IPS-18a (cell line): ENCODE data around the gene ALPI.

Experiments
- H3K27ac ChIP-seq: one replicate; pipeline ENCODE4 v1.5.1; 2013; ENCODE audit warnings: low read length
- H3K27me3 ChIP-seq: one replicate; pipeline ENCODE4 v1.6.1; 2013; ENCODE audit warnings: mild to moderate bottlenecking, low read length; ENCODE audit not compliant: control insufficient read depth, insufficient read depth
- H3K36me3 ChIP-seq: one replicate; pipeline ENCODE4 v1.6.1; 2013; ENCODE audit warnings: low read depth, low read length; ENCODE audit not compliant: control insufficient read depth
- H3K4me1 ChIP-seq: one replicate; pipeline ENCODE4 v1.6.1; 2013; ENCODE audit warnings: low read depth, low read length; ENCODE audit not compliant: control insufficient read depth
- H3K4me3 ChIP-seq: one replicate; pipeline ENCODE4 v1.5.1; 2013; ENCODE audit warnings: low read length
- H3K9ac ChIP-seq: one replicate; pipeline ENCODE4 v1.6.1; 2013; ENCODE audit warnings: mild to moderate bottlenecking, low read length, moderate library complexity
- H3K9me3 ChIP-seq: one replicate; pipeline ENCODE4 v1.6.1; 2013; ENCODE audit warnings: low read depth, low read length; ENCODE audit not compliant: control insufficient read depth

Gene ALPI

GRCh38 chr2:232458661-232459418 lies 2.9 kb downstream of the ALPI start:
- H3K4me3 ChIP-seq: no peak overlapping the region
- no peaks in the 10 kb centered on the region for H3K36me3 ChIP-seq
- H3K9me3 ChIP-seq: no peaks in the 10 kb centered on the region
- H3K27me3 ChIP-seq: no peaks in the 10 kb centered on the region
- no peak overlapping the region for H3K9ac ChIP-seq
- H3K27ac ChIP-seq: no peak overlapping the region
- no peaks in the 10 kb centered on the region for H3K4me1 ChIP-seq

- H3K4me1 ChIP-seq: no peaks in the 10 kb centered on the region
- no peak overlapping the region for H3K9ac ChIP-seq
- H3K4me3 ChIP-seq: no peak overlapping the region
- H3K27me3 ChIP-seq: no peaks in the 10 kb centered on the region
- H3K36me3 ChIP-seq: no peaks in the 10 kb centered on the region
- no peaks in the 10 kb centered on the region for H3K9me3 ChIP-seq
- no peak overlapping the region for H3K27ac ChIP-seq
These were observed 3.6 kb downstream of the ALPI start for GRCh38 chr2:232459419-232460035.

GRCh38 chr2:232460171-232460570 lies 4.2 kb downstream of the ALPI start:
- Histone ChIP-seq H3K9ac (no peak overlapping the region), H3K4me1 (no peaks in the 10 kb centered on the region), H3K27ac (no peak overlapping the region), H3K36me3 (no peaks in the 10 kb centered on the region), H3K27me3 (no peaks in the 10 kb centered on the region), H3K4me3 (no peak overlapping the region), H3K9me3 (no peaks in the 10 kb centered on the region)

- Histone ChIP-seq H3K9me3 (no peaks in the 10 kb centered on the region), H3K9ac (no peak overlapping the region), H3K27ac (no peak overlapping the region), H3K27me3 (no peaks in the 10 kb centered on the region), H3K36me3 (no peaks in the 10 kb centered on the region), H3K4me3 (no peak overlapping the region), H3K4me1 (no peaks in the 10 kb centered on the region)
These were observed 8.0 kb downstream of the ALPI start for GRCh38 chr2:232463701-232464543.

- Histone ChIP-seq H3K36me3 (no peaks in the 10 kb centered on the region), H3K9me3 (no peaks in the 10 kb centered on the region), H3K9ac (no peak overlapping the region), H3K4me3 (no peak overlapping the region), H3K27ac (no peak overlapping the region), H3K4me1 (no peaks in the 10 kb centered on the region), H3K27me3 (no peaks in the 10 kb centered on the region)
These were observed 8.6 kb downstream of the ALPI start for GRCh38 chr2:232464544-232464885.

- no peak overlapping the region for H3K27ac ChIP-seq
- H3K36me3 ChIP-seq: no peaks in the 10 kb centered on the region
- H3K4me1 ChIP-seq: no peaks in the 10 kb centered on the region
- H3K27me3 ChIP-seq: no peaks in the 10 kb centered on the region
- no peak overlapping the region for H3K4me3 ChIP-seq
- H3K9ac ChIP-seq: no peak overlapping the region
- H3K9me3 ChIP-seq: no peaks in the 10 kb centered on the region
These were observed 9.1 kb downstream of the ALPI start for GRCh38 chr2:232465061-232465460.

- Histone ChIP-seq H3K4me3 (no peak overlapping the region), H3K4me1 (no peaks in the 10 kb centered on the region), H3K36me3 (no peaks in the 10 kb centered on the region), H3K9ac (no peak overlapping the region), H3K27ac (no peak overlapping the region), H3K9me3 (no peaks in the 10 kb centered on the region), H3K27me3 (no peaks in the 10 kb centered on the region)
These were observed 10.3 kb downstream of the ALPI start for GRCh38 chr2:232466221-232466620.

GRCh38 chr2:232473467-232473890 lies 17.5 kb downstream of the ALPI start:
- Histone ChIP-seq H3K27ac (no peak overlapping the region), H3K4me3 (no peak overlapping the region), H3K4me1 (no peaks in the 10 kb centered on the region), H3K36me3 (no peaks in the 10 kb centered on the region), H3K27me3 (peaks cover 9% of the 10 kb centered on the region), H3K9ac (no peak overlapping the region), H3K9me3 (no peaks in the 10 kb centered on the region)

- no peak overlapping the region for H3K9ac ChIP-seq
- H3K4me1 ChIP-seq: no peaks in the 10 kb centered on the region
- no peaks in the 10 kb centered on the region for H3K9me3 ChIP-seq
- no peaks in the 10 kb centered on the region for H3K36me3 ChIP-seq
- no peak overlapping the region for H3K27ac ChIP-seq
- peaks cover 9% of the 10 kb centered on the region for H3K27me3 ChIP-seq
- H3K4me3 ChIP-seq: no peak overlapping the region
These were observed 20.1 kb downstream of the ALPI start for GRCh38 chr2:232476045-232476444.

- H3K9ac ChIP-seq: no peak overlapping the region
- H3K4me1 ChIP-seq: no peaks in the 10 kb centered on the region
- no peak overlapping the region for H3K27ac ChIP-seq
- H3K36me3 ChIP-seq: no peaks in the 10 kb centered on the region
- peaks cover 9% of the 10 kb centered on the region for H3K27me3 ChIP-seq
- H3K9me3 ChIP-seq: no peaks in the 10 kb centered on the region
- H3K4me3 ChIP-seq: no peak overlapping the region
These were observed 20.8 kb downstream of the ALPI start for GRCh38 chr2:232476791-232477190.

- H3K9ac ChIP-seq: no peak overlapping the region
- H3K4me1 ChIP-seq: no peaks in the 10 kb centered on the region
- H3K9me3 ChIP-seq: no peaks in the 10 kb centered on the region
- H3K36me3 ChIP-seq: no peaks in the 10 kb centered on the region
- H3K27ac ChIP-seq: no peak overlapping the region
- no peak overlapping the region for H3K4me3 ChIP-seq
- H3K27me3 ChIP-seq: peaks cover 9% of the 10 kb centered on the region
These were observed 22.0 kb downstream of the ALPI start for GRCh38 chr2:232477751-232478510.
